Hippocampal formation (tissue), 2 donors: Measurements from ENCODE around the gene RABGGTB.
"Not testable (repeated sequence)": the region's sequence is repeated elsewhere in the genome, so short reads cannot be mapped to it uniquely, and the experiment has no call there.

Source experiments
- DNase-seq, 2 donors: peaks; one replicate each; lab custom pipeline; 2025; lab: John Stamatoyannopoulos, UW

RABGGTB gene

DNA sequence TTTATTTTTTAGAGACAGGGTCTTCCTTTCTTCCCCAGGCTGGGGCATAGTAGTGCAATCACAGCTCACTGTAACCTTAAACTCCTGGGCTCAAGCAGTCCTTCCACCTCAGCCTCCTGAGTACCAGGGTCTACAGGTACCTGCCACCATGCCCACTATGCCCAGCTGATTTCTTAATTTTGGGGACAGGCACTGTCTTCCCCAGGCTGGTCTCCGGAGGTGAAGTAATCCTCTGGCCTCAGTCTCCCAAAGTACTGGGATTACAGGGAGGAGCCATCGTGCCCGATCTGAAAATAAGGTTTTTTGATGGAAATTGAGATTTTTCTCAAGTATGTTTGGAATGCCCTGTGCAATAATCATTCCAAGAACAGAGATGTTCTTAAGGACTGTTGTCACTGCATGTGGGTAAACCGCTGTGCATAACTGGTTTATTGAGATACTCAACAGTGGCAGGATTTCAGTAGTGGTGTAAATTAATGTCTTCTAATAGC is 9.7 kb downstream of the RABGGTB start:
- DNase-seq, result no peak

- DNase-seq, result no peak
These were observed 10.6 kb downstream of the RABGGTB start, which contains the start of gene MSH4 for GRCh38 chr1:75796376-75797272. Gene MSH4 (plus strand): TSS chr1:75796882. CDS start chr1:75796986, 104 bp downstream.

GRCh38 chr1:75797273-75797588 is 11.2 kb downstream of the RABGGTB start:
- DNase-seq, result no peak

GRCh38 chr1:75797606-75798216 is 11.7 kb downstream of the RABGGTB start:
- DNase-seq, result no peak

DNA sequence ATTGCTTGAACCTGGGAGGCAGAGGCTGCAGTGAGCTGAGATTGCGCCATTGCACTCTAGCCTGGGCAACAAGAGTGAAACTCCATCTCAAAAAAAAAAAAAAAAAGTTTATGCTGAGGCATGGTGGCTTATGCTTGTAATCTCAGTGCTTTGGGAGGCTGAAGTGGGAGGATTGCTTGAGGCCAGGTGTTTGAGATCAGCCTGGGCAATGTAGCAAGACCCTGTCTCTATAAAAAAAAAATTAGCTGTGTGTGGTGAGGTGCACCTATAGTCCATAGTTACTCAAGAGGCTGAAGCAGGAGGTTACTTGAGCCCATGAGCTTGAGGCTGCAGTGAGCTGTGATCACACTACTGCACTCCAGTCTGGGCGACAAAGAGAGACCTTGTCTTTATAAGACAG is 15.4 kb downstream of the RABGGTB start:
- not testable (repeated sequence) for DNase-seq

GRCh38 chr1:75808921-75809320 is 22.9 kb downstream of the RABGGTB start:
- DNase-seq, result no peak

GRCh38 chr1:75810113-75810512 is 24.1 kb downstream of the RABGGTB start:
- not testable (repeated sequence) for DNase-seq

GRCh38 chr1:75811211-75811981 is 25.3 kb downstream of the RABGGTB start:
- no peak for DNase-seq

- DNase-seq, result no peak
These were observed 26.0 kb downstream of the RABGGTB start for GRCh38 chr1:75812065-75812464.

- not testable (repeated sequence) for DNase-seq
These were observed 37.5 kb downstream of the RABGGTB start for GRCh38 chr1:75823596-75823995.

DNA sequence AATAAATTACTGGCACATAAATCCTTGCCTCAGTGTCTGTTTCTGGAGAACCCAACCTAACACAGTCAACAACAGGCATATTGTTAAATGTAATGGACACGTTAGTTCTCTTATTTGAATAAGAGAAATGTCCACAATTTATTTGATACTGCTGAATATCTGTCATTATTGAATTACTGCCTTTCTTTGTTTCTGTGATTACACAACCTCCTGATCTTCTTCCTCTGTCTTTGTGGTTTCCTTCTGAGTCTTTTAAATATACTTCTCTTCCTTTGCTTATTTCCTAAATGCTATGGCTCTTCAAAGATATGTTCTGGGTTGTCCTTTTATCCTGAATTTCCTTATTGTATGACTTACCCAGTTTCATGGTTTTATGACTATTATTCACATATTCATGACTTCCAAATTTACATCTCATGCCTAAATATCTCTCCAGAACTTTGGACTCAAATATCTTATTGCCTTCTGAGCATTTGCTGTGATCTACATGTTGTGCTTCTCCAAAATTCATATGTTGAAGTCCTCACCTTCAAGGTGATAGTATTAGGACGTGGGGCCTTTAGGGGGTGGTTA is 50.6 kb downstream of the RABGGTB start:
- DNase-seq, result no peak

GRCh38 chr1:75838079-75838478 is 52.0 kb downstream of the RABGGTB start:
- DNase-seq, result no peak

DNA sequence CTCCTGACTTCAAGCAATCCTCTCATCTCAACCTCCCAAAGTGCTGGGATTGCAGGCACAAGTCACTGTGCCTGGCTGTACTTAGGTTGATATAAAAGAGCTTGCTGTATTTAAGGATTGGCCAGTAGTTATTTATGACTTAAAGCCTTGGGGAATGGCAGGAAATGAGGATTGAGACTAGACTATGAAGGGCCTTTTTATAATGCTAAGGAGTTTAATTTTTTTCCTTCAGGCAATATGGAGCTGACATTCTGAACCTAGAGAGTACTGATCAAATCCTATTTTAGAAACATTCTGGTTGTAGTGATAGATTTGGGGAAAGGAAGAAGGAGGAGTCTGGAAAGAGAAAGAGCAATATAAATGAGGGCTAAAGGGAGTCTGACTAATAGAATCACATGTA is 55.4 kb downstream of the RABGGTB start:
- no peak for DNase-seq
